ENCODE data around the gene GRID1.

DNA sequence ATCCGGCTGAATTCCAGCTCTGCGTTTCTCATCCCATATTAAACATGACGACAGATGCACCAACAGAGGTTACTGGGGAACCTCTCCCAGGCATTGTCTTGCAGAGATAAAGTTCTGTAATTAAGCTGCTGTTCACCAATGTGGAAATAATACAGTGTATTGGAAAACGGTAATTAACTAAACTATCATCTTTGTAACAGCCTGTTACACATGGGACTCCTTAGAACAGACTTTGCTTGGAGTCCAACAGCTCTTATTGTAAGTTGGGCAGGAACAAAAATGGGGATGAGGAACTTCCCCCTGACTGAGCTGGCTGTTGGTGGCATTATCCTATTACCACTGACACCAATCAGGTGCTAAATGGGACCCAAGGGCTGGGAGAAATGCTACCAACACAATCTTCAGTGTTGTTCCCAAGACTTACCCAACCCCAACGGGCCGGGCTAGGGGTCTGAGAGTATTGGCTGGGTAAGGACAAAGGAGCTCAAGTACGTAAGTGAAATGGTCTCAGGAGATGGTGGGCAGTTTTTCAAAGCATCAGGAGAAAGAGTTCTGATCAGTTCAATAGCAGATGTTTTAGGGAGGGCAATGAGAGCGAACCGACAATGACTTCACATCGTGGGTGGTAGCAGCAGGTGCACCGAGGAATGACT, 759.4 kb downstream of the GRID1 start:
- TF ChIP-seq EP300 (IDR thresholded peaks at IDR 0.05; ENCODE audit: low read depth), result no peak
- TF ChIP-seq, protein P1, sequence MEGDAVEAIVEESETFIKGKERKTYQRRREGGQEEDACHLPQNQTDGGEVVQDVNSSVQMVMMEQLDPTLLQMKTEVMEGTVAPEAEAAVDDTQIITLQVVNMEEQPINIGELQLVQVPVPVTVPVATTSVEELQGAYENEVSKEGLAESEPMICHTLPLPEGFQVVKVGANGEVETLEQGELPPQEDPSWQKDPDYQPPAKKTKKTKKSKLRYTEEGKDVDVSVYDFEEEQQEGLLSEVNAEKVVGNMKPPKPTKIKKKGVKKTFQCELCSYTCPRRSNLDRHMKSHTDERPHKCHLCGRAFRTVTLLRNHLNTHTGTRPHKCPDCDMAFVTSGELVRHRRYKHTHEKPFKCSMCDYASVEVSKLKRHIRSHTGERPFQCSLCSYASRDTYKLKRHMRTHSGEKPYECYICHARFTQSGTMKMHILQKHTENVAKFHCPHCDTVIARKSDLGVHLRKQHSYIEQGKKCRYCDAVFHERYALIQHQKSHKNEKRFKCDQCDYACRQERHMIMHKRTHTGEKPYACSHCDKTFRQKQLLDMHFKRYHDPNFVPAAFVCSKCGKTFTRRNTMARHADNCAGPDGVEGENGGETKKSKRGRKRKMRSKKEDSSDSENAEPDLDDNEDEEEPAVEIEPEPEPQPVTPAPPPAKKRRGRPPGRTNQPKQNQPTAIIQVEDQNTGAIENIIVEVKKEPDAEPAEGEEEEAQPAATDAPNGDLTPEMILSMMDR (IDR thresholded peaks at IDR 0.05), result no peak
- TF ChIP-seq POLR2A (IDR thresholded peaks at IDR 0.05), result no peak
- TF ChIP-seq POLR2AphosphoS5 (IDR thresholded peaks at IDR 0.05), result no peak
